ENCODE results near the gene GADL1.

GRCh38 chr3:30777426-30778113 is 116.9 kb downstream of the GADL1 start:
- TF ChIP-seq POLR2A (IDR thresholded peaks at IDR 0.05; ENCODE audit: low read depth, low read length) (no peak), SPI1 (IDR thresholded peaks at IDR 0.05; ENCODE audit: low read depth, low read length) (no peak), POU2F2 (IDR thresholded peaks at IDR 0.05; ENCODE audit: low read depth, low read length) (no peak)

Measured in GM12891 (cell line).